DND-41 (cell line): ENCODE measurements around the gene MACC1.
A peak's percentile ranks its signal among the peaks of the same experiment; 100 is the strongest.

Source experiments
- ATAC-seq: fragments of 200-7000 bp; cut with Tn5 transposase; 3 replicates; pipeline ENCODE4 v1.9.1; 2021; ENCODE audit warnings: low read depth; ENCODE audit not compliant: insufficient read depth
- DNase-seq: peaks from one replicate; pipeline ENCODE4 v3.0.0-alpha.2; 2020
- H2AFZ ChIP-seq: 2 replicates; pipeline ENCODE4 v1.6.0; 2012; ENCODE audit warnings: low read depth, low read length
- H3K27ac ChIP-seq: 2 replicates; pipeline ENCODE4 v1.5.1; 2012; ENCODE audit warnings: low read length, inconsistent platforms
- H3K27me3 ChIP-seq: fragments of 200-600 bp; sonication (generic); 2 replicates; pipeline ENCODE4 v1.6.0; 2012; ENCODE audit warnings: low read length, mild to moderate bottlenecking, inconsistent platforms; ENCODE audit not compliant: insufficient read depth, poor library complexity
- H3K36me3 ChIP-seq: 2 replicates; pipeline ENCODE4 v1.5.1; 2012; ENCODE audit warnings: low read length, inconsistent platforms; ENCODE audit not compliant: insufficient read depth
- H3K4me1 ChIP-seq: 2 replicates; pipeline ENCODE4 v1.5.1; 2012; ENCODE audit warnings: mild to moderate bottlenecking, low read length; ENCODE audit not compliant: insufficient read depth
- H3K4me2 ChIP-seq: 2 replicates; pipeline ENCODE4 v1.6.0; 2012; ENCODE audit warnings: mild to moderate bottlenecking, moderate library complexity, low read length, inconsistent platforms; ENCODE audit not compliant: insufficient read depth
- H3K4me3 ChIP-seq, 2 experiments: fragments of 200-600 bp in 1 of 2; shearing (Covaris generic) in 1 of 2; 2 replicates each; pipeline ENCODE4 v1.5.1; 2012 to 2016; ENCODE audit warnings: inconsistent platforms in 2 of 2, low read length in 2 of 2, mild to moderate bottlenecking in 2 of 2, low read depth in 1 of 2, moderate library complexity in 1 of 2
- H3K79me2 ChIP-seq: 2 replicates; pipeline ENCODE4 v1.6.0; 2012; ENCODE audit warnings: low read length, inconsistent platforms; ENCODE audit not compliant: insufficient read depth
- H3K9ac ChIP-seq: 2 replicates; pipeline ENCODE4 v1.6.0; 2012; ENCODE audit warnings: low read depth, mild to moderate bottlenecking, inconsistent platforms, low read length, moderate library complexity
- H3K9me3 ChIP-seq: 2 replicates; pipeline ENCODE4 v1.5.1; 2012; ENCODE audit warnings: low read length, moderate library complexity, mild to moderate bottlenecking, inconsistent platforms; ENCODE audit not compliant: insufficient read depth, severe bottlenecking
- H4K20me1 ChIP-seq: 2 replicates; pipeline ENCODE4 v1.6.0; 2012; ENCODE audit warnings: low read length; ENCODE audit not compliant: insufficient read depth
- CTCF ChIP-seq: IDR thresholded peaks from 2 replicates; pipeline ENCODE4 v1.5.1; 2012; ENCODE audit warnings: borderline replicate concordance, low read length, moderate library complexity, mild to moderate bottlenecking; ENCODE audit not compliant: poor library complexity, severe bottlenecking; ENCODE audit errors: extremely low read depth
- EZH2 ChIP-seq: IDR thresholded peaks from 3 replicates; pipeline ENCODE4 v1.6.1; 2012; ENCODE audit warnings: borderline replicate concordance, low read depth, mild to moderate bottlenecking, moderate library complexity, low read length, inconsistent platforms; ENCODE audit not compliant: severe bottlenecking

The MACC1 gene

GRCh38 chr7:20176578-20177242, 40.5 kb downstream of the MACC1 start:
- TF ChIP-seq EZH2: no peak
- TF ChIP-seq CTCF: no peak
- no peaks in the 10 kb centered on the region for H4K20me1 ChIP-seq
- no peak for ATAC-seq

GRCh38 chr7:20173828-20174227, 43.4 kb downstream of the MACC1 start:
- H3K9ac ChIP-seq: no peak overlapping the region
- no peak for ATAC-seq
- no peaks in the 10 kb centered on the region for H3K27me3 ChIP-seq
- H3K9me3 ChIP-seq: no peaks in the 10 kb centered on the region
- H4K20me1 ChIP-seq: no peaks in the 10 kb centered on the region
- H2AFZ ChIP-seq: no peak overlapping the region
- no peak for DNase-seq
- no peaks in the 10 kb centered on the region for H3K36me3 ChIP-seq
- no peak overlapping the region for H3K27ac ChIP-seq
- no peak overlapping the region for H3K4me2 ChIP-seq
- H3K79me2 ChIP-seq: no peaks in the 10 kb centered on the region
- TF ChIP-seq EZH2: no peak
- no peaks in the 10 kb centered on the region for H3K4me1 ChIP-seq
- H3K4me3 ChIP-seq: no peak overlapping the region

More at GRCh38 chr7:20176578-20177242, 40.5 kb downstream of the MACC1 start:
- no peaks in the 10 kb centered on the region for H3K27me3 ChIP-seq
- no peak overlapping the region for H3K4me2 ChIP-seq
- no peak overlapping the region for H3K27ac ChIP-seq
- H3K4me3 ChIP-seq: no peak overlapping the region
- no peak for DNase-seq
- H3K9ac ChIP-seq: no peak overlapping the region
- no peaks in the 10 kb centered on the region for H3K36me3 ChIP-seq
- H3K9me3 ChIP-seq: no peaks in the 10 kb centered on the region
- no peaks in the 10 kb centered on the region for H3K79me2 ChIP-seq
- no peaks in the 10 kb centered on the region for H3K4me1 ChIP-seq
- no peak overlapping the region for H2AFZ ChIP-seq

- DNase-seq (peak; percentile 30), ATAC-seq (peak; percentile 57; the same call in 1 of the 3 replicates)
- no peaks in the 10 kb centered on the region for H3K9me3 ChIP-seq
- H3K9ac ChIP-seq: no peak overlapping the region
- no peak overlapping the region for H3K27ac ChIP-seq
- no peak overlapping the region for H3K4me3 ChIP-seq
- no peaks in the 10 kb centered on the region for H3K36me3 ChIP-seq
- no peak overlapping the region for H3K4me2 ChIP-seq
- H4K20me1 ChIP-seq: no peaks in the 10 kb centered on the region
- no peak overlapping the region for H2AFZ ChIP-seq
- no peaks in the 10 kb centered on the region for H3K27me3 ChIP-seq
- TF ChIP-seq CTCF (peak; percentile 64), EZH2 (no peak)
- H3K79me2 ChIP-seq: no peaks in the 10 kb centered on the region
- H3K4me1 ChIP-seq: no peaks in the 10 kb centered on the region
These were observed 44.3 kb downstream of the MACC1 start for GRCh38 chr7:20172736-20173334.

- ATAC-seq (no peak), DNase-seq (no peak)
- no peak overlapping the region for H2AFZ ChIP-seq
These were observed 46.6 kb downstream of the MACC1 start for GRCh38 chr7:20170633-20171032.

More at GRCh38 chr7:20170633-20171032, 46.6 kb downstream of the MACC1 start:
- Histone ChIP-seq H3K27ac (no peak overlapping the region), H3K36me3 (no peaks in the 10 kb centered on the region), H3K27me3 (no peaks in the 10 kb centered on the region), H3K4me1 (no peaks in the 10 kb centered on the region), H3K79me2 (no peaks in the 10 kb centered on the region), H3K4me3 (no peak overlapping the region), H3K4me2 (no peak overlapping the region), H3K9ac (no peak overlapping the region), H4K20me1 (no peaks in the 10 kb centered on the region), H3K9me3 (no peaks in the 10 kb centered on the region)
- TF ChIP-seq EZH2 (no peak), CTCF (no peak)
